Embryonic facial prominence (tissue), 1 donor: ENCODE measurements around the gene DENR.
"Not testable (repeated sequence)": the region's sequence is repeated elsewhere in the genome, so short reads cannot be mapped to it uniquely, and the experiment has no call there.

Experiments used
- DNase-seq: peaks from one replicate; pipeline ENCODE4 v3.0.0-alpha.2; 2016; ENCODE audit errors: extremely low spot score

DENR gene, protein sequence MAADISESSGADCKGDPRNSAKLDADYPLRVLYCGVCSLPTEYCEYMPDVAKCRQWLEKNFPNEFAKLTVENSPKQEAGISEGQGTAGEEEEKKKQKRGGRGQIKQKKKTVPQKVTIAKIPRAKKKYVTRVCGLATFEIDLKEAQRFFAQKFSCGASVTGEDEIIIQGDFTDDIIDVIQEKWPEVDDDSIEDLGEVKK

DNA sequence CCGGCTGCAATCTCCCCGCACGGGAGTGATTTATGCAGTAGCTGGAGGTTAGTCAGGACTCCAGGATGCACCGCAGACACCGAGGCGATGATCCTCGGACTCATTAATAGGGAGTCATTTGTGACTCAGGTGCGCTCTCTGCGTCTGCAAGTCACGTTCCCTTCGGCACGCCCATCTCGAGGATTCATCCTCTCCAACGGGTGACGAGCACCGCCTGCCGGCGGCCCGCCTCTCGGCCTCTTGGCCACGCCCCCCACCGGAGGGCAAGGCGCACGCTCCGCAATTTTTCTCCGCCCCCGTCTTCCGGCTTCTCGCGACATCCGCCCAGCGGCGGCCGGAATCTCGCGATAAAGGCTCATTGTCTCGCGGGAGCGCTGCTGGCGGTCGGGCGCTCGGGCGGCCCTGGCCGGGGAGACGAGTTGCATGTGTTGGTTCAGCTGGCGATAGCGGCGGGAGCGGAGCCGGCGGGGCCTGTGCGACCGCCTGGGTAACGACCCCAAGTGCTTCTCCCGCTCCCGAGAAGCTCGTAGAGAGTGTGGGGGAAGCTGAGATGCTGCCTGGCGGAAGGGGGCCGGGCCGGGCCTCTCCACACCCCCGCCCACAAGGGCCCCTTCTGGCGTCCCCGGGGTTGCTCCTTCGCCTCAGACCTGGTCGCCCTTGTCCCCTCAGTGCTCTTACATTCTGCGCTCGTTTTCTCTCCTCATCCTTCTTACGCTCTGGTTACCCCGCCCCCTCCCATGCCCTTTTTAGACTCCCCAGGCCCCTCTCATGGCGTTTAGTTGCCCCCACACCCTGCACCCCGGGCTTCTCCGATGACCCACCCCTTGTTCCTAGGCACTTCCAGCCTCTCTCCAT is at the start of gene DENR:
DENR (plus strand) TSS at position 361 of the 855 bp plus-strand sequence. CDS start 878 bp downstream, outside the sequence.
- peak; percentile 96 for DNase-seq

DNA sequence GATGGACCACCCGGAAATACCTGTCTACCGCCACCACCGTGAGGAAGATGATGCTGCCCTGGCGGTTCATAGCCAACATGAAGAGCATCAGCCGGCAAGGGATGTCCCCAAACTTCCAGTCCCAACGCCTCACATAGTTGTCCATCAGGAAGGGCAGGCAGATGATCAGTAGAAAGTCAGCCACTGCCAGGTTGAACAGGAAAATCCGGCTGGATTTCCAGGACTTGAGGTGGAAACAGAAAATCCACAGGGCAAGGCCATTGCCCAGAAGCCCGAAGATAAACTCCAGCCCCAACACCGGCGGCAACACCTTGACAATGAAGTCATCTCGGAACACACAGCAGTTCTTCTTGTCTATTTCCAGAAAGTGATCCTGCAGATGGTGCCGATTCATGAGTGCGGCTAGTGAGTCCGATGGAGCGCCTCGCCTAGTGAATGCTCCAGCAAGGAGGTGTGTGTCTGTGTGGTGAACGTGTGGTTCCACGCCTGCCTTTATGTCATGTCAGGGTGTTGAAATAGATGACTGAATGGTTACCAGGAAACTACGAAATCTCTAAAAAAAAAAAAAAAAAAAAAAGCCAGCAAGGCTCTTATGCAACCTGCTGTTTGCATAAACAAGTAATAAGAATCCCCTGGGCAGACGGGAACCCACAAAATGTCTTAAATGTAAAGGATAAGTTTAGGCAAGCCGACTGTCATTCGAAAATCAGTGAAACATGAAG is 49.6 kb upstream of the DENR start, which contains the start of gene HCAR2:
HCAR2 (minus strand) TSS at position 468 of the 722 bp plus-strand sequence; CDS start at position 394, 74 bp downstream.
- DNase-seq = not testable (repeated sequence)

DNA sequence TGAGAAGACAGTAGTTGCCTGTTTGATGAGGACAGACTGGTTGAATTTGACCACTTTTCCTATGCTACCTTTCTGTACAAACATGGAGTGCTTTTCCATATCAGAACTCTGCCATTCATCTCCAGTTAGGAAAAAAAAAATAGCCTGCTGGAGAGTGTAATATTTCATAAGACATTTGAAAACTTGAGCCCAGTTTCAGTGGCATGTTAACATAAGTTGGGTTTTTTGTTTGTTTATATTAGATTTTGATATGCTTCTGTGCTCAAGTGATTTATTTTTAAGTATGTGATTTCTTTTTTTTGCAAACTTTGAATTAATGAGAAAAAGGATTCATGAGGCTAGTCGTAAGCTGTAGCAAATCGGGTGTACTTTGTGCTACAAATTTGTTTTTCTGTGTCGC is 48.8 kb upstream of the DENR start:
- DNase-seq = not testable (repeated sequence)

DNA sequence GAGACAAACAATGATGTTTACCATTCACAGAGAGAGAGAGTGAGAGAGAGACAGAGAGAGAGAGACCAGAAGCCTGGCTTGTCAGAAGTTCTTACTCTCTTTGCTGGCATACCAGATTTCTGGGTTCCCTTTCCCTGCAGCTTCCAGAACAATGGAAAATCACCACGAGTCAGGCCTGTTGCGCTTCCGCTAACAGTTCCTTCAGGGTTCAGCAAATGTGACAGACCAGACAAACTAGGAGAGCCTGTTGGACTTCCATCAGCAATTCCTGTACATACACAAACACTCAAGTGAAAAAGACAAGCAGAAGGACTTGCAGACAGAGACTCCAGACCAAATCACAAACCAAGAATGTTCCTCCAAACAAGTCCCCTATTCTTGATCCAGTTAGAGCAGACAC is 43.3 kb upstream of the DENR start:
- not testable (repeated sequence) for DNase-seq

DNA sequence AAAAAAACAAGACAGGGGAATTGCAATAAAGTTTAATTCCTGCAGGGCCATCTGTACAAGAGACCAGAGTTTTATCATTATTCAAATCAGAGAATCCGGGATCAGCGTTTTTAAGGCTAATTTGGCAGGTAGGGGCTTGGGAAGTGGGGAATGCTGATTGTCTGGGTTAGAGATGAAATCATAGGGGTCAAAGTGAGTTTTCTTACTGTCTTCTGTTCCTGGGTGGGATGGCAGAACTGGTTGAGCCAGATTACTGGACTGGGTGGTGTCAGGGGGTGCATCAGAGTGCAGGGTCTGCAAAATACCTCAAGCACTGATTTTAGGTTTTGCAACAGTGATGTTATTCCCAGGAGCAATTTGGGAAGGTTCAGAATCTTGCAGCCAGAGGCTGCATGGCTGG is 42.3 kb upstream of the DENR start:
- DNase-seq = not testable (repeated sequence)

DNA sequence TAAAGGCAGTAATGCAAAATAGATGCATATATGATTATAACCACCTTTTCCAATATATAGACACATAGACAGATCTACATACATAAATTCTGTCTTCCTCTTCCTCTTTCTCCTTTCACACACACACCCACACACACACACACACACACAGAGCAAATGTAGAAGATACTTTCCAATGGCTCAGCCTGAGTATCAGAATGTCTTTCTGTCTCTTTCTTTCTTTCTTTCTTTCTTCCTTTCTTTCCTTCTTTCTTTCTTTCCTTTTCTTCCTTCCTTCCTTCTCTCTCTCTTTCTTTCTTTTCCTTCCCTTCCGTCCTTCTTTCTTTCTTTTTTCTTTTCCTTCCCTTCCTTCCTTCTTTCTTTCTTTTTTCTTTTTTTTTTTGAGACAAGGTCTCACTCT is 41.4 kb upstream of the DENR start:
- not testable (repeated sequence) for DNase-seq

DNA sequence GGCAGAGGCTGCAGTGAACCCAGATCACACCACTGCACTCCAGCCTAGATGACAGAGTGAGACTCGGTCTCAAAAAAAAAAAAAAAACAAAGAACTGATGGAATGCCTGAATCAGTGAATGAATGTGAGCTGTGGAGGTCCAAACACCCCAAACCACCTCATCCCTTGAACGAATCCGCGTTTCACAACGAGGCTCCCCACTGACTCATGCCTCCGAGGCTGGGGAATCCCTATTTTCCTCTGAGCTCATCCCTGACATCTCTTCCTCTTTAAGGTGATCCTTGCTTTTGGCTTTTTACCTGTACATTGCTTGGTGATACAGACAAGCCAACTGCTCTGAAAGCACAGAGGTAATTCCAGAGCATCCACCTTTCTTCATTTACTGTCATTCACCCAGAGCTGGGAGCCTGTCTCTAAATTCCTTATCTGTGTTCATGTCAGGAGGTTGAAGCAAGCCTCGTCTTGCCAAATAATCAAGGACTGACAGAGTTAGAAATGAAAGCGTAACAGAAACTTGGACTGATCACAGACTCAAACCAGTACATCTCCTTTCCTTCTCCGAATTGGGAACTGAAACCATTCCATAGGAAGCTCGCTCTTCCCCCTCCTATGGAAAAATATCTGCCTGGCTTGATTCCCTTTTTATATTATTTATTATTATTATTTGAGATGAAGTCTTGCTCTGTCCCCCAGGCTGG is 39.0 kb upstream of the DENR start:
- not testable (repeated sequence) for DNase-seq

DNA sequence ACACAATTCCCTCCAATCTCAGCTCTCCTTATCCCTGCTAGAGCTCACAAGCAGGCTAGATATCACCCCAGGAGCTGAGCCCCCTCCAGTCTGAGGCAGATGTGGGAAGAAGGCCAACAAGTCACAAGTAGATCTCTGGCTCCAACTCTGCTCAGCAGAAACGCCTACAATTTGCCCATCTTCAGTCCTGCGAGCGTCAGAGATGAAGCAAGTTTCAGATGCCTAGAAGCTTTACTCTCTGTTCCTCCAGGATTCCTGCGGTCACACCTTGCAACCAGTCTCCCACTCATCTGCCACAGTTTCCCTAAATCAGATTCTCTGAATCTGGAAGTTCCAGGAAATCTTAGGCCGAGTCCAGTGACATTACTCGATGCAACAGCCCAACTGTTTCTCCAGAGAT is 37.4 kb upstream of the DENR start:
- not testable (repeated sequence) for DNase-seq

DNA sequence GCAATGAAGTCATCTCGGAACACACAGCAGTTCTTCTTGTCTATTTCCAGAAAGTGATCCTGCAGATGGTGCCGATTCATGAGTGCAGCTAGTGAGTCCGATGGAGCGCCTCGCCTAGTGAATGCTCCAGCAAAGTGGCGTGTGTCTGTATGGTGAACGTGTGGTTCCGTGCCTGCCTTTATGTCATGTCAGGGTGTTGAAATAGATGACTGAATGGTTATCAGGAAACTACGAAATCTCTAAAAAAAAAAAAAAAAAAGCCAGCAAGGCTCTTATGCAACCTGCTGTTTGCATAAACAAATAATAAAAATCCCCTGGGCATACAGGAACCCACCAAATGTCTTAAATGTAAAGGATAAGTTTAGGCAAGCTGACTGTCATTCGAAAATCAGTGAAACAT is 36.0 kb upstream of the DENR start, which contains the start of gene HCAR3:
HCAR3 (minus strand) TSS at position 154 of the 400 bp plus-strand sequence; CDS start at position 80, 74 bp downstream.
- DNase-seq = not testable (repeated sequence)

DNA sequence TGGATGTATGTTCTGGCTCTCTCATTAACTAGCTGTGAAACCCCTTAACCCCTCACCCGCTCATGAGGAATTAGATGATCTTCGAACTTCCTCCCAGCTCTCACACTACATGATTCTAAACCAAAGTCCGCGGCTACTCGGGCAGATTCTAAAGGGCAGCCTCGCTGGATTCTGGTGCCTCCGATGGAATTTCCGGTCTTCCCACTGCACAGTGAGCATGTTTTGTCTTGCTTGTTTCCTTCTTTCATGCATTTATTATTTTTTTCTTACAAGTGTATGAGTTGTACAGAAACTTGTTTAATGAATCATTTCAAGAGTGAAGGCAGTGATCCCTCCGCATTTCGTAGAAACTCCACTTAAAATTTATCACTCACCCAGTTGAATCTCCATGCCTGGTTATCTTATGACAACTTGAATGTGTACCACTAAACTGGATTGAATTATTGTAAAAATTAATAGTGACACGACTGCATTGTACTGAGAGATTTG is 31.5 kb upstream of the DENR start:
- DNase-seq = no peak

DNA sequence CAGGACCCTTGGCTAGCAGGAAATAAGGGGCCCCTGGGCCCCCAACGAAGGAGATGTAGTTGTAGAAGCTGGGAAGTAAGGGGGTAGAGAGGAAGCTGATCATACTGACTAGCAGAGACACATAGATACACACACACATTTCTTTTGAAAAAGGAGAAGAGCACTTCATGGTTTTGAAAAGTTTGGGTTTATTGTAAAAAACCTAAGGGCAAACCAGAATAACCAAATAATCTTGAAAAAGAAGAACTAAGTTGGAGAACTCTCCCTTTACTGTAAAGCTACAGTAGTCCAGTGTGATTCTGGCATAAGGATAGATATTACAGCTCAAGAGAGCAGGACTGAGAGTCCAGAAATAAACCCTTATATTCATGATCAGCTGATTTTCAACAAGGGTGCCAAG is 30.2 kb upstream of the DENR start:
- no peak for DNase-seq

DNA sequence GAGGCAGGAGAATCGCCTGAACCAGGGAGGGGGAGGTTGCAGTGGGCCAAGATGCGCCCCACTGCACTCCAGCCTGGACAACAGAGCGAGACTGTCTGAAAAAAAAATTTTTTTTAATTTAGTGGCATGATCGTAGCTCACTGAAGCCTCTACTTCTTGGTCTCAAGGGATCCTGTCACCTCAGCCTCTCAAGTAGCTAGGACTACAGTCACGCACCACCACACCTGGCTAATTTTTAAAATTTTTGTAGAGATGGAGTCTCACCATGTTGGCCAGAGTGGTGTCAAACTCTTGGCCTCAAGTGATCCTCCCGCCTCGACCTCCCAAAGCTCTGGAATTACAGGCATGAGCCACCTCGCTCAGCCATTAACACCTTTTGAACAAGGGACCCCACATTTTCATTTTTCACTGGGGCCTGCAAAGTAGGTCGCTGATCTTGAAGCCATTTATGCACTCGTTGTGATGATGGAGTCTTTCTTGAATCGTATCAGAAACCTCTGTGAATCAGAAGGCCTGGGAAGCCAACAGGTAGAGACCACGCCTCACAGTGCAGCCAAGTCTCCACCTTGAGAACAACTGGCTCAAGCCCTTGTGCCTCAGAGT is 27.9 kb upstream of the DENR start:
- no peak for DNase-seq

DNA sequence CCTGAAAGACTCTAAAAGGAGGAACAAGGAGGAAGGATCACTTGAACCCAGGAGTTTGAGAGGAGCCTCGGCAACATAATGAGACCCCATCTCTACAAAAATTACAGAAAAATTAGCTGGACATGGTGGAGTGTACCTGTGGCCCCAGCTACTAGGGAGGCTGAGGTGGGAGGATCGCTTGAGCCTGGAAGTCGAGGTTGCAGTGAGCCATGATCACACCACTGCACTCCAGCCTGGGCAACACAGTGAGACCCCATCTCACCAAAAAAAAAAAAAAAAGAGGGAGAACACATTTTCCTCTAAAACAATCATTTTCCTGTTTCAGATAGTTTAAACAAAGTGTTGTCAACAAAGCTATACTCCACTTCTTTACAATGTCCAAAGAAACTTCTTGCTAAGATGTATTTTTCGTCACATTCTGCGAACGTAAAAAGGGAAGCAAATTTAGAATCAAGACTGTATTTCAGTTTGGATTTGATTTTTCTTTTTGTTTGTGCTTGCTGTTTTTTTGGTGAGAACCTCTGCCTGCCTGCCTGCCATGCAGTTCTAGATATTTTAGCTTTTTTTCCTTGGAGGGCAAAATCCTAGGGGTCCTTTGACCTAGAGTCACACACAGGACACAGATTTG is 27.1 kb upstream of the DENR start:
- DNase-seq = no peak

DNA sequence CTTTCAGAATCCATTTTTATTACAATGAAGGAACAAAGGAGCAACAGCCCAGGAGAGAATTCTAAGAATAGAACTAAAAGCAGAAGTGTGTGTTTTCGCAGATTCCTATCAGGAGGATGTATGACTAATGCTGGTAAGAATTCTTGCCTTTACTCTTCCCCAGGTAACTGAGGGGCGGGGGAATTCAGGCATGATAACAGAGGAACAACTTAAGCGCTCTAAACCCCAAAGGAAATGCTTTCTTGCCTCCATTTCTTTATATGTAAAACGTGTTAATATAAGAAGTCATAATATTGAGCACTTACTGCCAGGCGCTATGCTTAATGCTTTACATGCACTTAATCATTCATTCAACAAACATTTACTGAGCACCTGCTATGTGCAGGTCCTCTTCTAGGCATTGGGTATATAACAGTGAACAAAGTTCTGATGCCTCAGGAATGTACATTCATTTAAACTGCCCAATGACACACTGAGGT is 26.5 kb upstream of the DENR start:
- DNase-seq = no peak

DNA sequence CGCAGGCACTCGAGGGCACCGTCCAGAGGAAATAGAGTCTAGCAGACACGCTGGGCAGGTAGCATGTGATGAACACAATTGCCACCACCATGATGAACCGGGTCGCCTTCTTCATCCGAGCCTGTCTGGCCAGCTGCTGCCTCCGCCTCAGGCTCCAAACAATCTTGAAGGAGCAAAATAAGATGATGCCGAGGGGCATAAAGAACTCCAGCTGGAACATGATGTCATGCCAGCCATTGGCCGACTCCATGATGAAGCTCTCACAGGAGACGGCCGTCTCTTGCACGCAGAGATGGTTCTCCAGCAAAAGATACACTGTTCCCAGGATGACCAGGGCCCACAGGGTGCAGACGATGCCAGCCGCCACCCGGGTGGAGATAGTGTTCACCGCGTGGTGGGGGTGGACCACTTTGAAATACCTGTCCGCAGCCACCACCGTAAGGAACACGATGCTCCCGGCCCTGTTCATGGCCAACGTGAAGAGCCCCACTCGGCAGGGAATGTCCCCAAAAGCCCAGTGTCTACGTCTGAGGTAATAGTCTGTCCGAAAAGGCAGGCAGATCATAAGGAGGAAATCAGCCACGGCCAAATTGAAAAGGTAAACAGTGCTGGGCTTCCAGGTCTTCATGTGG is 22.9 kb upstream of the DENR start:
- no peak for DNase-seq

DNA sequence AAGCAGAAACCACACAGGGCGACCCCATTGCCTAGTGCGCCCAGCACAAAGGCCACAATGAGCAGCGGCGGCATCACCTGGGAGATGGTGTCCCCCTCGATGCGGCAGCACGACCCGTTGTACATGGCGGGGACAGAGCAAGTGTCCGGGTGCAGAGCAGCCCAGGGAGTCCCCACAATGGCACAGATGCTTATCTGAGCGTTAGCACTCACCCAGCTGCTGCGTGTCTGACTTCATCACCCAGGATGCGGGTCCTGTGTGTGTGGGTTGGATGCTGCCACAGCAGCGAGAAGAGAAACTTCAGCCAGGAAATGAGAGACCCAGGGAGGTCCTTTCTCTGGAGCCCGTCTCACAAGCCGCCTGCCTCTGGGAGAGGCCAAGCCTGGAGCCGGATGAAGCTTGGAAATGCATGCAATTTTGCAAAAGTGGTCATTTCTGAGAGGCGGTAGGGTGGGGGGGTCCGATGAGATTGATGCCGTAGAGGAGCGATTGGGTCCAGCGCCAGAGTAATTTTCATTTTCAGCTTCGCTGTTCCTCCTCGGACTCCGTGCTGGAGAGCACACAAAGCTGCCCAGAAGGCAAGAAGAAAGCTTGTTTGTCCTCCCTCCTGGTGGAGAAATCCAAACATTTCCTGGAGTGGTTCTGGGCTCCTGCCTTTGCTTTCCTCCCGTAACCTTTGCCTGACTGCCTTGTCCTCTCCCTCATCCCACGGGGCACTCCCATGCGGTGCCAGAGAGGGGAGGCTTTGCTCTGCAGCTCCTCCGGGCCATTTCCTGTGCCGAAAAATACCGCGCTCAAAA is 22.2 kb upstream of the DENR start, which contains the start of gene HCAR1:
HCAR1 (minus strand) TSS at position 630 of the 800 bp plus-strand sequence; CDS start at position 125, 505 bp downstream.
- DNase-seq = no peak

DNA sequence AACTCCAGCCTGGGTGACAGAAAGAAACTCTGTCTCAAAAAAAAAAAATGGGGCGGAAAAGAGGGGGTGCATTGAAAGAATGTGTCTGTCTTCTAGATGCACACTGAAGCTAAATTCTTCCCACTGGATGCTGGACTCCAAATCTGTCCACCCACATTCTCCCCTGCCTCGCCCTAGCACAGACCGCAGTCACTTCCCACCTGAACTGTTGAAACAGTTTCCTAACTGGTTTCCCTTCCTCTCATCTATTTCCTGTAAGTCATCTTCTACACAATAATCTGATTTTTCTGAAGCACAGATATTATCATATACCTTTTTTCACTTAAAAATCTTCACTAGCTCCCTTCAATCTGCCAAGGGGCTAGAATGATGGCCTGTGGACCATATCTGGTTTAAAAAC is 20.5 kb upstream of the DENR start:
- no peak for DNase-seq

DNA sequence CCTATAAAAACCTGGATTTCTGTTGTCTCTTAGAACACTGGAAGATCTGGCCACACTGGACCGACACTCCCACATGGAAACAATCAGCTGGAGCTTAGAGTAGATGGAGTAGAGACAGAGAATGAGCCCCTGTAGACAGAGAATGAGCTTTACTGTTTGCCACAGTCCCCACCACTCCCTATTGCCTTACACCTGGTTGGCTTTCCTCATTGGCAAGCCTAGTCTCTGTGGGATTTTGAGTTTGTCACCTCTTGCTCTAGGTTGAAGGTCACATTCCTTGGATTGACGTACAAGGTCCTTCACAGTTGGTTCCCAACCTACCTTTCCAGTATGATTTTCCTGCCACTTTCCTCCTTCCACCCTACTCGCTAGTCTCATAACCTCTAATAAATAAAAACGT is 20.0 kb upstream of the DENR start:
- DNase-seq = no peak

DNA sequence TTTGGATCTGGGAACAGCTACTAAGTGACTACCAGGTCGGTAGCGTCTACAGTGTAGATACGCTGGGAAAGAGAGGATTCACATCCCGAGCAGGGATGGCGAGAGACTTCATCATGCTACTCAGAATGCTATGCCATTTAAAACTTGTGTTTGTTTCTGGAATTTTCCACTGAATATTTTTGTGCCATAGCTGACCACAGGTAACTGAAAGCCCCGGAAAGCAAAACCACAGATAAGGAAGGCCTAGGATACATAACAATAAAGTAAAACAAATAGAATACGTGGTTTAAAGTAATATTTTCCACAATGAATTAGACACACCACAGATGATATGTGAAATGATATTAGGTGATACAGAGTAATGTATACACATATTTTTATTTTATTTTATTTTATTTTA is 14.1 kb upstream of the DENR start:
- no peak for DNase-seq
